Kidney epithelial cell (primary cell): Measurements from ENCODE around the gene JCHAIN. TPM values are rescaled to one million over a fixed set of nuclear protein-coding genes. Genes with fewer than 3 reads are reported as not detected.

ENCODE experiments used
- DNase-seq: peaks from one replicate; pipeline ENCODE4 v3.0.0-alpha.2; 2010; ENCODE audit warnings: low read depth
- H3K27me3 ChIP-seq: 2 replicates; pipeline ENCODE4 v1.6.0; 2011; ENCODE audit warnings: low read length; ENCODE audit not compliant: control insufficient read depth, insufficient read depth
- H3K36me3 ChIP-seq: 2 replicates; pipeline ENCODE4 v1.5.1; 2011; ENCODE audit warnings: low read length; ENCODE audit not compliant: control insufficient read depth, insufficient read depth
- H3K4me3 ChIP-seq: 2 replicates; pipeline ENCODE4 v1.5.1; 2011; ENCODE audit warnings: low read depth, mild to moderate bottlenecking, control low read depth, low read length
- CTCF ChIP-seq: IDR thresholded peaks from 2 replicates; pipeline ENCODE4 v1.5.1; 2011; ENCODE audit warnings: mild to moderate bottlenecking, moderate library complexity, low read length, control low read depth, inconsistent platforms; ENCODE audit not compliant: insufficient read depth, poor library complexity, severe bottlenecking
- total RNA-seq: library from RNA; depleted of rRNA; stranded (reverse); fragments of >200 nt; gene quantifications from 2 replicates; pipeline ENCODE4 v1.2.3, GENCODE V29; 2015

The JCHAIN gene
- total RNA-seq, 1 donor from 2014 or later = not detected

GRCh38 chr4:70712150-70712549 lies 45.8 kb upstream of the JCHAIN start:
- Histone ChIP-seq H3K4me3 (no peak overlapping the region), H3K27me3 (no peaks in the 10 kb centered on the region), H3K36me3 (no peaks in the 10 kb centered on the region)
- no peak for TF ChIP-seq CTCF
- DNase-seq = no peak

- no peak for DNase-seq
- H3K36me3 ChIP-seq = no peaks in the 10 kb centered on the region
- TF ChIP-seq CTCF = no peak
- no peaks in the 10 kb centered on the region for H3K27me3 ChIP-seq
- H3K4me3 ChIP-seq = no peak overlapping the region
These were observed 45.3 kb upstream of the JCHAIN start for GRCh38 chr4:70711599-70711998.

GRCh38 chr4:70709611-70710205 lies 43.4 kb upstream of the JCHAIN start:
- TF ChIP-seq CTCF = no peak
- H3K27me3 ChIP-seq = no peaks in the 10 kb centered on the region
- DNase-seq = no peak
- no peaks in the 10 kb centered on the region for H3K36me3 ChIP-seq
- H3K4me3 ChIP-seq = no peak overlapping the region

- no peak for DNase-seq
- Histone ChIP-seq H3K4me3 (peak overlapping the region; percentile 56), H3K36me3 (no peaks in the 10 kb centered on the region), H3K27me3 (no peaks in the 10 kb centered on the region)
- TF ChIP-seq CTCF = no peak
These were observed 40.2 kb upstream of the JCHAIN start for GRCh38 chr4:70706516-70706915.

GRCh38 chr4:70706044-70706461 lies 39.7 kb upstream of the JCHAIN start:
- H3K36me3 ChIP-seq = no peaks in the 10 kb centered on the region
- no peak for DNase-seq
- peak overlapping the region; percentile 56 for H3K4me3 ChIP-seq
- no peaks in the 10 kb centered on the region for H3K27me3 ChIP-seq
- no peak for TF ChIP-seq CTCF
